GM12874 (cell line): ENCODE measurements around the gene TMEM185B.

Experiments
- TF ChIP-seq, protein P1 (sequence below): IDR thresholded peaks from 2 replicates; pipeline ENCODE4 v1.5.1; 2011; ENCODE audit warnings: low read depth, mild to moderate bottlenecking, control low read depth, low read length, moderate library complexity; ENCODE audit not compliant: insufficient read depth

TMEM185B gene

DNA sequence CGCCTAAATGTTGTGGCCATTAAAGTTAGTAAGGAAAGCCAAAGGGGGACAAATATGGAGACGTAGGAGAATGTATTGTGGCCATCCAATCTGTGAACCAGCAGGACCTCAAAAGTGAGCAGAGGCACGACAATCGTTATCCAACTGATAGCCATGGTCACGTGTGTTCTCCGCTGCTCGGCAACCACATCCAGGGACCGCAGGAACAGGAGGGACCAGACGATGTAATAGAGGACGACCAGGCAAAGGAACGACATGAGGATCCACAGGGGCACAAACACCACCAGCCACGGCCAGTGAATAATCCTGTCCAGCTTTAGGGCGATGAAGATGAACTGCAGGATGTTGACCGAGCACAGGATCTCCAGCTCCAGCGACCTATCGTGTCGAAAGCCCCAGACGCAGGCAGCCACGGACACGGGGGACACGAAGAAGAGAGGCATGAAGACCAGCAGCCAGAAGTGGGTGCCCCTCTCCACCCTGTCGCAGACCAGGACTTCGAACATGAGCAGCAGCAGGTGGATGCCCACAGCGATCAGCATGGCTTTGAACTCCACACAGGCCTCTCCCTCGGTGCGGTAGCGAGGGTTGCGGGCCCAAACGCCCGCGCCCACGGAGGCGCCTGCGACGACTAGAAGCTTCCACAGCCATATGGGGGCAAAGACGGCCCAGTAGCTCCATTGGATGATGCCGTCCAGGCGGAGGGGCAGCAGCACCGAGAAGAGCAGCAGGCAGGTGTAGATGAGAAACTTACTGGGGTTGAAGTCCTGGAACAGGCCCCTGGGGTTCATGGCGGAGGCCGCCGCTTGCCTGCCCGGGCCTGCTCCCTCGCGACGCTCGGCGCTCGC lies 790 bp downstream of the TMEM185B start:
- TF ChIP-seq, protein P1, sequence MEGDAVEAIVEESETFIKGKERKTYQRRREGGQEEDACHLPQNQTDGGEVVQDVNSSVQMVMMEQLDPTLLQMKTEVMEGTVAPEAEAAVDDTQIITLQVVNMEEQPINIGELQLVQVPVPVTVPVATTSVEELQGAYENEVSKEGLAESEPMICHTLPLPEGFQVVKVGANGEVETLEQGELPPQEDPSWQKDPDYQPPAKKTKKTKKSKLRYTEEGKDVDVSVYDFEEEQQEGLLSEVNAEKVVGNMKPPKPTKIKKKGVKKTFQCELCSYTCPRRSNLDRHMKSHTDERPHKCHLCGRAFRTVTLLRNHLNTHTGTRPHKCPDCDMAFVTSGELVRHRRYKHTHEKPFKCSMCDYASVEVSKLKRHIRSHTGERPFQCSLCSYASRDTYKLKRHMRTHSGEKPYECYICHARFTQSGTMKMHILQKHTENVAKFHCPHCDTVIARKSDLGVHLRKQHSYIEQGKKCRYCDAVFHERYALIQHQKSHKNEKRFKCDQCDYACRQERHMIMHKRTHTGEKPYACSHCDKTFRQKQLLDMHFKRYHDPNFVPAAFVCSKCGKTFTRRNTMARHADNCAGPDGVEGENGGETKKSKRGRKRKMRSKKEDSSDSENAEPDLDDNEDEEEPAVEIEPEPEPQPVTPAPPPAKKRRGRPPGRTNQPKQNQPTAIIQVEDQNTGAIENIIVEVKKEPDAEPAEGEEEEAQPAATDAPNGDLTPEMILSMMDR, result no peak

DNA sequence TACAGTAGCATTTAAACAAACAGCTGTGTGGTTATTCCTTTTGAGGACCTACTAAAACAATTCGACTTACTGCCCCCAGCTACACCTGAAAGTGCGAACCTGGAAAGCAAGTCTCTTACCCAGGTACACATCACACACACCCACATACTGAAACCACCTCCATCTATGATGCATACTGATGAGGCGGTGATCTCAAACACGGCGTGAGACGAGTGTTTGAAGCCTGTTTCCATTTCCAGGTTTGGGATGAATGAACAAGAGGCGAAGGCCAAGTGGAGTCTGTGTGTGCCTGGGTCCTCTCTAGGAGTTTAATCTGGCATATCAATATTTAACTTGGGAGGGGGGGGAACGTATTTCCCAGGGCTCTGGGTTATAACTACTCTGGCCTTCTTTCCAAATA lies 1.6 kb downstream of the TMEM185B start:
- TF ChIP-seq, protein P1, result no peak

DNA sequence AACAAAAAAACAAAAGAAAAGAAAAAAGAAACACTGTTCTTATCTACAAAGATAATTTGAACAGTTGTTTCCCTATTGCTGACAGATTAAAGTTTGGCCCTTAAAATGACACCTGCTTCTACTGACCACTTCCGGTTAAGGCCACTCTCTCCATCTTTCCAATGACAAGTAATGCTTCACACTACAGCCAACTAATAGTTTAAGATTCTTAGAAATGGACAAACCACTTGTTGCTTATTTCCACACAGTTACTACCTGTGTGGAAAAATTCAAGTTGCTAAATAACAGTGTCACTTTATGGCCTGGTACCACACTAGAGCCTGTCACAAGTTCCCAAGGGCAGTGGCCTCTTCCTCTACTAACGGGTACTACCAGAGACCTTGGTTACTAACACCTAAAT lies 2.4 kb downstream of the TMEM185B start:
- TF ChIP-seq, protein P1, result no peak

DNA sequence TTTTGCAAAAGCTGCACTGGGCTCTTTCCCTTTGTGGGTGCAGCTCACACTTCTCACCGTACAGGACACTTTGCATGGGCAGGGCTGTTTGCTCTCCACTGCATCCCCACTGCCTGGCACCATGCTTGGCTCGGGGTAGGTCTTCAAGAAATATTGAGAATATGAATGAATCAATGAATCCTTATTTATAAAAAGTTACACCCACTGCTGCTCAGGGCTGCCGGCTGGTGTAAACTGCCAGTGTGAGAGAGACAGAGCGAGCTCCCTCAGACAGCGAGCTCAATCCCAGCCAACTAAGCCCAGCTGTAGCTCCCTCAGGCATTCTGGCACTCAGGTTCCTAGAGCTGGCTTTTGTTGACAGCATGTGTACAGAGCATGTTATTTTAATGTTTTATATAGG lies 3.4 kb downstream of the TMEM185B start:
- TF ChIP-seq, protein P1, result no peak

DNA sequence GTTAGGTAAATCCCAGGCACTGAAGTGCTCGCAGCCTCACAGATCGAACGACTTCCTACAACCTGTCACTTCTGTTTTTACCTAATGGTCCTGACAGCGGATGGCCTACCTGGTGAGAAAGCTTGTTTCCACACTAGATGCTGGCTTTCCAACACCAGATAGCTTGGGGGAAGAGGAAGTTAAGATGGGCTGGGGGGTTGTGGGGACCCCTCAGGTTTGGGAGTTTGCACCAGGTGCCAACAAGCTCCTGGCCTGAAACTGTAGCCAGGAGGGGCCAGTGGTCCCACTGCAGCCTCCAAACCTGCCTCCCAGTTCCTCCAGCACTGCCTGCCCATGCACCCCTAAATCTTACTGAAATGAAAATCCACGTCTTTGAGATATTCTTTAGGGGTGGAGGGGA lies 3.9 kb downstream of the TMEM185B start:
- TF ChIP-seq, protein P1, result no peak

DNA sequence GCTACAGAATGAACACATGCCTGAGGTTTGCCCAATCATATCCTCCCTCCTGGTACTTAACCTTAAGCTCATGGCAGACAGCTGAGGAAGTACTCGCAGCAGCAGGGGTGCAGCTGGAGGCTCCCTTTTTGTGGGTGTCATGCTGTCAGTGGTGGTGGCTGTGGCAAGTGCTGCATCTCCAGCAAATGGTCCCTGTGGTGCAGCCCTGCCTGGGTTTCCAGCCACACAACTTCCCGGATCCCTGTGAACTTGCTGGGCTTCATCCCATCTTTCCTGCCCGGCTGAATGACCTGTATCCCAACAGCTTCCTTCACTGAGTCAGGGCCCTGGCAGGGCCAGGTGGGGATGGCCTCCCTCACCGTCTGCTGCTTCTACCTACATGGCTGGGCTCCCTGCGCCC lies 5.0 kb downstream of the TMEM185B start:
- TF ChIP-seq, protein P1, result no peak

DNA sequence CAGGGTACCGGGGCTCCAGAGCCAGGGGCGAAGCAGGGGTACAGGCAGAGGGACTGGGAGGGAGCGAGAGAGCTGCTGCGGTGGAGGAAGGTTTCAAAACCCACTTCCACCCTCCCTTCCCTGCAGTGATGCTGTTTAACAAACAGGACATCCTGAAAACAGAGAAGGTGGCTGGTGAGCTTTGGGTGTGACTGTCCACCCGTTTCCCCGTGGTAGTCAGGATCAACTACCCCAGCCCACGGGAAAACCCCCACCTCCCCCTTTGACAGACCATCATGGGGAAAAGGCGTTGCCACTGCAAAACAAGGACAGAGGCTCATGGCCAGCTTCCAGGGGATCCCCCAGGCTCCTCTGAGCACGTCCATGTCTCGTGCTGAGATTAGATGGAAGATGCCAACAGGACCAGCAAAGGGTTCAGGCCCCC lies 12.9 kb downstream of the TMEM185B start:
- TF ChIP-seq, protein P1, result no peak
